ENCODE measurements around the gene S1PR1. TPM values are rescaled to one million over a fixed set of nuclear protein-coding genes. Genes with fewer than 3 reads are reported as not detected.
A peak's percentile ranks its signal among the peaks of the same experiment; 100 is the strongest.

S1PR1 gene
- total RNA-seq, 1 experiment from 2014 or later = 0.24 TPM

GRCh38 chr1:101237229-101237837 is 514 bp downstream of the S1PR1 start:
- Histone ChIP-seq H4K20me1 (ENCODE audit: control insufficient read depth, insufficient read depth, insufficient read length) (no peaks in the 10 kb centered on the region), H3T11ph (ENCODE audit: low read length) (no peak overlapping the region), H3K27me3 (ENCODE audit: insufficient read depth, low read length) (peaks cover 14% of the 10 kb centered on the region; the same call in 1 of the 2 replicates), H2AK5ac (ENCODE audit: insufficient read length, low read length) (no peak overlapping the region), H2BK120ac (ENCODE audit: low read depth, low read length, poor library complexity, severe bottlenecking) (no peak overlapping the region), H3K4me1 (ENCODE audit: insufficient read depth, low read length) (peaks cover 2% of the 10 kb centered on the region; the same call in 1 of the 2 replicates), H2AFZ (ENCODE audit: low read length) (peak overlapping the region; percentile 85), H3K27ac (ENCODE audit: insufficient read length, low read depth, low read length) (no peak overlapping the region), H3K4ac (ENCODE audit: low read depth, low read length) (no peak overlapping the region), H3K79me2 (ENCODE audit: insufficient read depth, low read length) (no peaks in the 10 kb centered on the region), H4K8ac (replicated peaks; ENCODE audit: insufficient read length, low read depth, low read length) (no peak overlapping the region), H2BK12ac (ENCODE audit: insufficient read length, low read depth, low read length) (no peak overlapping the region), H3K23me2 (ENCODE audit: insufficient read length, low read depth, low read length, poor library complexity, severe bottlenecking) (peaks cover 27% of the 10 kb centered on the region), H4K5ac (ENCODE audit: insufficient read length, low read depth, low read length) (no peak overlapping the region), H3K4me2 (ENCODE audit: insufficient read depth, insufficient read length, low read length) (peak overlapping the region; percentile 67), H2BK5ac (ENCODE audit: insufficient read length, low read length) (no peak overlapping the region), H2BK20ac (ENCODE audit: low read depth, low read length, poor library complexity, severe bottlenecking) (no peak overlapping the region), H3K23ac (ENCODE audit: insufficient read length, low read depth, low read length) (no peak overlapping the region), H2BK15ac (ENCODE audit: low read depth, low read length) (no peak overlapping the region), H3K9me3 (ENCODE audit: control insufficient read depth, low read depth, low read length) (no peaks in the 10 kb centered on the region), H3K56ac (ENCODE audit: insufficient read length, low read depth, low read length) (no peak overlapping the region), H3K14ac (ENCODE audit: insufficient read depth, low read length) (peak overlapping the region; percentile 78; the same call in 1 of the 2 replicates), H3K79me1 (ENCODE audit: insufficient read depth, low read depth, low read length, poor library complexity, severe bottlenecking) (no peaks in the 10 kb centered on the region), H4K91ac (ENCODE audit: insufficient read length, low read depth, low read length) (no peak overlapping the region), H3K18ac (ENCODE audit: insufficient read length, low read depth, low read length) (peak overlapping the region; percentile 34), H3K9ac (ENCODE audit: extremely low read depth, insufficient read length, low read length) (peak overlapping the region; percentile 45)
- no CpG with 5 or more reads among the region's 12 CpGs for WGBS (ENCODE audit: extremely low coverage, insufficient read length, low lambda C conversion rate)
- H3K9me3 Mint-ChIP-seq = no peaks in the 10 kb centered on the region; a peak in 1 of 5 replicates
- peaks cover 24 to 29% of the 10 kb centered on the region in 2 experiments for H3K4me1 Mint-ChIP-seq
- H3K36me3 Mint-ChIP-seq (ENCODE audit: insufficient read depth in 1 of 3, low read depth in 3 of 3) = peaks cover 0 to 11% (median 5%) of the 10 kb centered on the region in 3 experiments; a peak in 5 of 7 replicates
- H3K4me3 Mint-ChIP-seq = peak overlapping the region; percentile 78 to 91
- TF ChIP-seq CTCF (conservative IDR thresholded peaks at IDR 0.05) = no peak
- H3K27me3 Mint-ChIP-seq (ENCODE audit: low read depth) = peaks cover 66% of the 10 kb centered on the region
- no peak overlapping the region for H3K27ac Mint-ChIP-seq
- no peak for DNase-seq

Measured in H9 (cell line).